Inferior parietal cortex (tissue), 1 donor: ENCODE results near the gene DRP2.
"Not testable (repeated sequence)": the region's sequence is repeated elsewhere in the genome, so short reads cannot be mapped to it uniquely, and the experiment has no call there.

Experiments
- DNase-seq: peaks from one replicate; pipeline ENCODE4 v3.0.0-alpha.2; 2016; ENCODE audit errors: extremely low spot score

The DRP2 gene

GRCh38 chrX:101241531-101241930, 21.9 kb downstream of the DRP2 start:
- DNase-seq, result no peak

GRCh38 chrX:101252634-101253033, 33.0 kb downstream of the DRP2 start:
- DNase-seq, result no peak

- no peak for DNase-seq
Observed at GRCh38 chrX:101257448-101258258, 38.1 kb downstream of the DRP2 start.

- no peak for DNase-seq
Observed at GRCh38 chrX:101258259-101258581, 38.6 kb downstream of the DRP2 start.

GRCh38 chrX:101260435-101260834, 40.8 kb downstream of the DRP2 start:
- no peak for DNase-seq

- DNase-seq, result no peak
Observed at GRCh38 chrX:101262590-101262989, 43.0 kb downstream of the DRP2 start.

GRCh38 chrX:101263766-101264165, 44.2 kb downstream of the DRP2 start:
- DNase-seq, result no peak

- no peak for DNase-seq
Observed at GRCh38 chrX:101265869-101266428, 46.4 kb downstream of the DRP2 start.

- DNase-seq, result no peak
Observed at GRCh38 chrX:101274198-101274597, 54.6 kb downstream of the DRP2 start.

- DNase-seq, result no peak
Observed at GRCh38 chrX:101276238-101276637, 56.7 kb downstream of the DRP2 start.

GRCh38 chrX:101287402-101287801, 67.8 kb downstream of the DRP2 start:
- DNase-seq, result peak; percentile 71

GRCh38 chrX:101290957-101291603, 71.5 kb downstream of the DRP2 start, which contains the start of gene TAF7L:
TSS of gene TAF7L (minus strand) at chrX:101291334. CDS start at chrX:101287543, 3,791 bp downstream.
- DNase-seq, result no peak

GRCh38 chrX:101295603-101296002, 76.0 kb downstream of the DRP2 start:
- not testable (repeated sequence) for DNase-seq

- DNase-seq, result no peak
Observed at GRCh38 chrX:101303790-101304189, 84.2 kb downstream of the DRP2 start.
